ENCODE results near the gene MANSC4.

- TF ChIP-seq CTCF (IDR thresholded peaks at IDR 0.05) (no peak), POLR2A (IDR thresholded peaks at IDR 0.05) (no peak)
Observed at GRCh38 chr12:27805238-27805637, 25.2 kb upstream of the MANSC4 start.

Data from thyroid gland (tissue), 4 donors.